ENCODE measurements around the gene RNF182. TPM values are rescaled to one million over a fixed set of nuclear protein-coding genes. Genes with fewer than 3 reads are reported as not detected.
"Not testable (repeated sequence)": the region's sequence is repeated elsewhere in the genome, so short reads cannot be mapped to it uniquely, and the experiment has no call there.

The RNF182 gene
- under 1 TPM; 0.24 to 0.37 TPM for total RNA-seq
- long read RNA-seq, donor 1, partial matches to known transcripts, result 0 of 1 reads
- long read RNA-seq, donor 1, other reads (novel, unspliced or antisense), result 0 of 1 reads
- long read RNA-seq, donor 2, result 0 reads

GRCh38 chr6:13924949-13925881, at the start of gene RNF182:
RNF182 (plus strand) TSS chr6:13924952; CDS start chr6:13977120, 52,168 bp downstream.
- DNase-seq (ENCODE audit: low spot score), result no peak
- intact Hi-C loops (cut with DNase I), result no loop called here

DNA sequence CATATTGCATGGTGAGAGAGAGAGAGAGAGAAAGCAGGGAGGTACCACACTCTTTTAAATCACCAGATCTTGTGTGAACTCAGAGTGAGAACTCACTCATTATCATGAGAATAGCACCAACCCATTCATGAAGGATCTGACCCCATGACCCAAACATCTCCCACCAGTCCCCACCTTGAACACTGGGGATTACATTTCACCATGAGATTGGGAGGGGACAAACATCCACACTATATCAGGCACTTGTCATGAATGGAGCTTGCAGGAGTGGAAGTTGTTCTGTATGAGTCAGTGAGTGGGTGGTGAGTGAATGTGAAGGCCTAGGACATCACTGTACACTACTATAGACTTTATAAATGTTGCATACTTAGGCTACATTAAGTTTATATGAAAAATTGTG, 47.7 kb upstream of the RNF182 start:
- DNase-seq (ENCODE audit: low spot score), result no peak
- intact Hi-C loops (cut with DNase I), result loop anchor here in 1 of 2 donors (1.0 kb wide), 1 partner anchor 27 kb away; no protein-coding TSS in a partner anchor

- intact Hi-C loops (cut with DNase I); DNase-seq (ENCODE audit: low spot score): not testable (repeated sequence)
Observed at GRCh38 chr6:13880061-13880663, 44.6 kb upstream of the RNF182 start.

GRCh38 chr6:13881621-13882165, 43.1 kb upstream of the RNF182 start:
- no peak for DNase-seq (ENCODE audit: low spot score)
- intact Hi-C loops (cut with DNase I), result no loop called here

DNA sequence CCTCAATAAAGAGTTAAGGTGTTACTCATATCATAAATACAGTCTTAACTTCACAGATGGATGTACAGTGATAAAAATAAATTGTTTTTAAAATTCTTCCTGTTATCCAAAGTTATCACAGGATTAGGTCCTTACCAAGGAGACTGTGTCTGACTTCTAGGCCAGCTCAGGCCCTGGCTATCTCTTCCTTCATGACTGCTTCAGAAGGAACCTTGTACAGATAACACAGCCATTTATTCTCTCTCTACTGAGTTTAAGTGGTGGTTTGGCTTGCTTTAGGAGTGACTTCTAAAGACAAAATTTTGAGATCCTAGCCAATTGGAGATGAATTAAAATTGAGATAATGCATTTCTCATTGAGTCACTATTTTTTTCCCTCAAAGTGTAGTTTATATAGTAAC, 40.8 kb upstream of the RNF182 start:
- DNase-seq (ENCODE audit: low spot score), result no peak
- intact Hi-C loops (cut with DNase I), result no loop called here

DNA sequence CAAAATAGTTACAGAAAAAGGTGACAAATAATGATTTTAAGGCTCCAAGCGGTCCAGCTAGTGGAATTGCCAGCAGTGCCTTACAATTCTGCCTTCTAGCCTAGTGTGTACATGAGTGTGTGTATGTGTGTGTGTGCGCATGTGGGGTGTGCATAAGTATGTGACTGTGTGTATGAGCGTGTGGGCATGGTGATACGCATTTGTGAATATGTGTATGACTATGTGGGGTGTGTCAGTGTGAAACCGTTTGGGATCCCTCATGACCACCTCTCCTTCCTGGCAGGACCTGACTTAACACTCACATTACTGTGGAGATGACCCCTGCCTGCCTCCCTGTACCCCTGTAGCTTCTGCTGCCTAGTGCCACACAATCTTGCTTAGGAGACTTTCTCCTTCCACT, 40.4 kb upstream of the RNF182 start:
- intact Hi-C loops (cut with DNase I), result no loop called here
- no peak for DNase-seq (ENCODE audit: low spot score)

GRCh38 chr6:13885601-13886000, 39.2 kb upstream of the RNF182 start:
- intact Hi-C loops (cut with DNase I), result no loop called here
- DNase-seq (ENCODE audit: low spot score), result no peak

GRCh38 chr6:13886949-13887348, 37.8 kb upstream of the RNF182 start:
- intact Hi-C loops (cut with DNase I), result no loop called here
- no peak for DNase-seq (ENCODE audit: low spot score)

- DNase-seq (ENCODE audit: low spot score), result no peak
- intact Hi-C loops (cut with DNase I), result no loop called here
Observed at GRCh38 chr6:13892017-13892645, 32.6 kb upstream of the RNF182 start.

- intact Hi-C loops (cut with DNase I), result no loop called here
- no peak for DNase-seq (ENCODE audit: low spot score)
Observed at GRCh38 chr6:13902922-13903321, 21.8 kb upstream of the RNF182 start.

DNA sequence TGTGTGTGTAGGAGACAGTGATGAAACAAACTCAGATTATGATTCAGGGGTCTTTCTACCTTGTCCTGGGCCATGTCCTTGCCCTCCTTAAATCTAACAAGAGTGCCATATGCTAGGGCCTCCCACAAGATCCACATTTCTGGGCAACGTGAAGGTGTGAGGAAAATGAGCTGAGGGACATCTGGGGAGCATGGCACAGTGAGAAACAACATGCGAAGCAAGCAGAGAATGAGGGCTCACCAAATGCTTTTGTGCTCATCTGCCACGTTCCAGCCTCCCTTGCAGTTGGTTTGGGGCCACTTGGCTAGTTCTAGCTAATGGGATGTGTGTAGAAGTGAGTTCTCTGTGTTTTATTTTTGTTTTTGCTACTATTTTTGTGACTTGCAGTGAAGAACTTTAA, 21.4 kb upstream of the RNF182 start:
- intact Hi-C loops (cut with DNase I), result no loop called here
- DNase-seq (ENCODE audit: low spot score), result no peak

DNA sequence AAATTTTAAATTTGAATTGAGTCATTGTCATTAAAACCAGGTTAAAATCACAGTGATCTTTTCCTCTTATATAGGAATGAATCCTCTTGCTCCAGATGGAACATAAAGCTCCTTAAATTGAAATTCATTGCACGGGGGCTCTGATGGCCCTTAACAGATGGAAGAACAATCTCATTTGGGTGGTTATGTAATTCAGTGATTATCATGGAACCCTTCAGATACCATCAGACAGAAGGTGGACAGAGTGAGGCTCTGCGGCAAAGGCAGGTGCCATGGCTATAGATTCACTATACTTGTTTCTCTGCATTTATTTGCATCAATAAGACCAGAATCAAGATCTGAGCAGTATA, 17.8 kb upstream of the RNF182 start:
- DNase-seq (ENCODE audit: low spot score), result no peak
- intact Hi-C loops (cut with DNase I), result no loop called here

GRCh38 chr6:13907614-13908215, 17.0 kb upstream of the RNF182 start:
- intact Hi-C loops (cut with DNase I), result no loop called here

GRCh38 chr6:13908955-13909381, 15.8 kb upstream of the RNF182 start:
- no peak for DNase-seq (ENCODE audit: low spot score)
- intact Hi-C loops (cut with DNase I), result no loop called here

More at GRCh38 chr6:13907614-13908215, 17.0 kb upstream of the RNF182 start:
- DNase-seq (ENCODE audit: low spot score), result no peak

DNA sequence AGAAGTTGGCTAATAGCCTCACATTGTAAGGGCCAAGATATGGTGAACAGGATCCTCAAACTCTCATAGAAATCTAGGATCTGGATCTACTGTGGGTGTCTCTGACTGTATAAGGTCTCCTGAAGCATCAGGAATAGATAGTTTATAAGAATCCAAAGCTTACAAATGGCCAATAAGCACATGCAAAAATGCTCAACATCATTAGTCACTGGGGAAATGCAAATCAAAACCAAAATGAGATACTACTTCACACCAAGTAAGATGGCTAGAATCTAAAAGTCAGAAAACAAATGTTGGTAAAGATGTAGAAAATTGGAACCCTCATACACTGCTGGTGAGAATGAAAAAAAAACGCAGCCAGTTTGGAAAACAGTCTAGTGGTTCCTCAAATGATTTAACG, 14.3 kb upstream of the RNF182 start:
- intact Hi-C loops (cut with DNase I), result loop anchor here in 1 of 2 donors (10.0 kb wide), 1 partner anchor 134 kb away; no protein-coding TSS in a partner anchor

DNA sequence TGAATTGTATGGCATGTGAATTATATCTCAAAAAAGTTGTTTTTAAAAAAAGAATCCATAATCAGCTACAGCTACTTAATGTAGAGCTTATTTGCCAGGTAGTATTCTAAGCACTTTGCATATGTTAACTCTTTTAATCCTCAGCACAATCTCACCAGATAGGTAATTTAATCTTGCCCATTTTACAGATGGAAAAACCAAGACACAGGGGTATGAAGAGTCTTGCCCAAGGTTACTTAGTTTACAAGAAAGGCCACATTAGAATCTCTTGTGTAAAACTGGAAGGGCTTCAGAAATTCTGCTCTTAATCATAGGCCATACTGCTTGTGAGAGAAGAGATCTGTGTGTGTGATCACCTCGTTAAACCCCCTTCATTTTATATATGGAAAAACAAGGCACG, 13.4 kb upstream of the RNF182 start:
- DNase-seq (ENCODE audit: low spot score), result no peak
- intact Hi-C loops (cut with DNase I), result loop anchor here in 1 of 2 donors (10.0 kb wide), 1 partner anchor 133 kb away; no protein-coding TSS in a partner anchor

More for the DNA sequence above, 14.3 kb upstream of the RNF182 start:
- no peak for DNase-seq (ENCODE audit: low spot score)

- no peak for DNase-seq (ENCODE audit: low spot score)
- intact Hi-C loops (cut with DNase I), result loop anchor here in 1 of 2 donors (10.0 kb wide), 1 partner anchor 131 kb away; no protein-coding TSS in a partner anchor
Observed at GRCh38 chr6:13913226-13914001, 11.3 kb upstream of the RNF182 start.

DNA sequence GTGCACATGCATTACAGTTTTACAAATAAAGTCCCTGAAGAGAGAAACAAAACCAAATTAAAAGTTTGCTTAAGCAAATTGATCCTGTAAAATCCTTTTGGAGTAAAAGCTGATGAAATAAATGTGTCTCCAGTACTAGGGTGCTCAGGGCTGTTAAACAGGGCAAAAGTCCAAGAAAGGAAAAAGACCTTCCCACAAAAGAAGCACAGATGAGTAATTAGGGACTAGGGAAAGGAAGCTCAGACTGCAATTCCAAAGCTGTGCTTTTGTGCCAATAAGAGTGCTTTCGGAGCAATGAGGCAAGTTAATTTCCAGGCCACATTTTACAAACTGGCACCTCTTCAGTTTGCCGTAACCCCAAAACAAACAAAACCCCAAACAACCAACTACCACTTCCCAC, 10.4 kb upstream of the RNF182 start:
- DNase-seq (ENCODE audit: low spot score), result no peak
- intact Hi-C loops (cut with DNase I), result loop anchor here in 1 of 2 donors (10.0 kb wide), 1 partner anchor 130 kb away; no protein-coding TSS in a partner anchor
